ENCODE measurements around the gene TRAPPC14.
"Not testable (repeated sequence)": the region's sequence is repeated elsewhere in the genome, so short reads cannot be mapped to it uniquely, and the experiment has no call there.

Gene TRAPPC14

GRCh38 chr7:100148225-100148558 lies 10.3 kb downstream of the TRAPPC14 start:
- no peak for DNase-seq (ENCODE audit: extremely low read depth, low read depth)
- TF ChIP-seq CTCF (IDR thresholded peaks at IDR 0.05; ENCODE audit: low read depth, low read length): no peak

- no peak for TF ChIP-seq CTCF (IDR thresholded peaks at IDR 0.05; ENCODE audit: low read depth, low read length)
- no peak for DNase-seq (ENCODE audit: extremely low read depth, low read depth)
These were observed 11.2 kb downstream of the TRAPPC14 start for GRCh38 chr7:100147278-100147677.

GRCh38 chr7:100146350-100146749 lies 12.2 kb downstream of the TRAPPC14 start:
- DNase-seq (ENCODE audit: extremely low read depth, low read depth): not testable (repeated sequence)

- no peak for DNase-seq (ENCODE audit: extremely low read depth, low read depth)
- TF ChIP-seq CTCF (IDR thresholded peaks at IDR 0.05; ENCODE audit: low read depth, low read length): no peak
These were observed 16.1 kb downstream of the TRAPPC14 start for GRCh38 chr7:100142461-100142860.

GRCh38 chr7:100141555-100141949 lies 17.0 kb downstream of the TRAPPC14 start:
- no peak for DNase-seq (ENCODE audit: extremely low read depth, low read depth)

GRCh38 chr7:100137851-100138760 lies 20.4 kb downstream of the TRAPPC14 start:
- TF ChIP-seq CTCF (IDR thresholded peaks at IDR 0.05; ENCODE audit: low read depth, low read length): no peak

More at GRCh38 chr7:100141555-100141949, 17.0 kb downstream of the TRAPPC14 start:
- TF ChIP-seq CTCF (IDR thresholded peaks at IDR 0.05; ENCODE audit: low read depth, low read length): no peak

GRCh38 chr7:100132697-100133151 lies 25.8 kb downstream of the TRAPPC14 start:
- peak; percentile 19 for DNase-seq (ENCODE audit: extremely low read depth, low read depth)
- peak; percentile 91 for TF ChIP-seq CTCF (IDR thresholded peaks at IDR 0.05; ENCODE audit: low read depth, low read length)

More at GRCh38 chr7:100137851-100138760, 20.4 kb downstream of the TRAPPC14 start:
- no peak for DNase-seq (ENCODE audit: extremely low read depth, low read depth)
